DOHH2 (cell line): ENCODE results near the gene SMYD1.

ENCODE experiments used
- EZH2phosphoT487 ChIP-seq: fragments of 200-600 bp; sonication (generic); IDR thresholded peaks from 2 replicates; pipeline ENCODE4 v1.6.1; 2017; ENCODE audit warnings: borderline replicate concordance, mild to moderate bottlenecking, antibody characterized with exemption, low read length, moderate library complexity, mixed read lengths
- TF ChIP-seq, protein P1 (sequence below): fragments of 200-600 bp; sonication (generic); IDR thresholded peaks from one replicate; pipeline ENCODE4 v1.5.1; 2014; ENCODE audit warnings: antibody characterized with exemption, mild to moderate bottlenecking, low read depth, low read length; ENCODE audit not compliant: poor library complexity, severe bottlenecking

- TF ChIP-seq, protein P1, sequence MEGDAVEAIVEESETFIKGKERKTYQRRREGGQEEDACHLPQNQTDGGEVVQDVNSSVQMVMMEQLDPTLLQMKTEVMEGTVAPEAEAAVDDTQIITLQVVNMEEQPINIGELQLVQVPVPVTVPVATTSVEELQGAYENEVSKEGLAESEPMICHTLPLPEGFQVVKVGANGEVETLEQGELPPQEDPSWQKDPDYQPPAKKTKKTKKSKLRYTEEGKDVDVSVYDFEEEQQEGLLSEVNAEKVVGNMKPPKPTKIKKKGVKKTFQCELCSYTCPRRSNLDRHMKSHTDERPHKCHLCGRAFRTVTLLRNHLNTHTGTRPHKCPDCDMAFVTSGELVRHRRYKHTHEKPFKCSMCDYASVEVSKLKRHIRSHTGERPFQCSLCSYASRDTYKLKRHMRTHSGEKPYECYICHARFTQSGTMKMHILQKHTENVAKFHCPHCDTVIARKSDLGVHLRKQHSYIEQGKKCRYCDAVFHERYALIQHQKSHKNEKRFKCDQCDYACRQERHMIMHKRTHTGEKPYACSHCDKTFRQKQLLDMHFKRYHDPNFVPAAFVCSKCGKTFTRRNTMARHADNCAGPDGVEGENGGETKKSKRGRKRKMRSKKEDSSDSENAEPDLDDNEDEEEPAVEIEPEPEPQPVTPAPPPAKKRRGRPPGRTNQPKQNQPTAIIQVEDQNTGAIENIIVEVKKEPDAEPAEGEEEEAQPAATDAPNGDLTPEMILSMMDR: no peak
- no peak for TF ChIP-seq EZH2phosphoT487
These were observed 29.1 kb downstream of the SMYD1 start for GRCh38 chr2:88096708-88097107.
